HEK293 (cell line): Measurements from ENCODE around the gene CFAP97.

Experiments
- AEBP2 ChIP-seq: fragments of 450-650 bp; formaldehyde crosslinking; IDR thresholded peaks from 2 replicates; pipeline ENCODE4 v1.5.1; 2016; ENCODE audit warnings: missing biosample characterization, missing genetic modification characterization, borderline replicate concordance
- CTCF ChIP-seq: fragments of 450-650 bp; formaldehyde crosslinking; IDR thresholded peaks from 2 replicates; pipeline ENCODE4 v1.5.1; 2016; ENCODE audit warnings: missing biosample characterization, missing genetic modification characterization
- KLF9 ChIP-seq: fragments of 450-650 bp; formaldehyde crosslinking; IDR thresholded peaks from 2 replicates; pipeline ENCODE4 v1.5.1; 2016; ENCODE audit warnings: missing biosample characterization, missing genetic modification characterization, low read depth
- PBX3 ChIP-seq: sonication (generic); formaldehyde crosslinking; IDR thresholded peaks from 2 replicates; pipeline ENCODE4 v1.8.1; 2022; ENCODE audit warnings: mild to moderate bottlenecking, moderate library complexity, missing genetic modification reagents
- SETDB1 ChIP-seq: IDR thresholded peaks from one replicate; pipeline ENCODE4 v1.6.1; 2017; ENCODE audit warnings: mild to moderate bottlenecking, low read length, moderate library complexity, mixed read lengths; ENCODE audit not compliant: insufficient read length
- TSHZ1 ChIP-seq: fragments of 450-650 bp; formaldehyde crosslinking; IDR thresholded peaks from 2 replicates; pipeline ENCODE4 v1.5.1; 2016; ENCODE audit warnings: missing biosample characterization, missing genetic modification characterization, borderline replicate concordance
- YY1 ChIP-seq: fragments of 450-650 bp; formaldehyde crosslinking; IDR thresholded peaks from 2 replicates; pipeline ENCODE4 v1.5.1; 2018; ENCODE audit warnings: missing biosample characterization, missing genetic modification characterization
- ZBTB21 ChIP-seq: fragments of 450-650 bp; formaldehyde crosslinking; IDR thresholded peaks from 2 replicates; pipeline ENCODE4 v1.5.1; 2017; ENCODE audit warnings: missing biosample characterization, missing genetic modification characterization
- ZNF157 ChIP-seq: fragments of 450-650 bp; formaldehyde crosslinking; IDR thresholded peaks from 2 replicates; pipeline ENCODE4 v1.5.1; 2016; ENCODE audit warnings: missing biosample characterization, missing genetic modification characterization
- ZNF221 ChIP-seq: fragments of 450-650 bp; formaldehyde crosslinking; IDR thresholded peaks from 2 replicates; pipeline ENCODE4 v1.5.1; 2017; ENCODE audit warnings: missing biosample characterization, missing genetic modification characterization, borderline replicate concordance
- ZNF248 ChIP-seq: fragments of 450-650 bp; formaldehyde crosslinking; IDR thresholded peaks from 2 replicates; pipeline ENCODE4 v1.5.1; 2017; ENCODE audit warnings: missing biosample characterization, missing genetic modification characterization
- ZNF560 ChIP-seq: fragments of 450-650 bp; formaldehyde crosslinking; IDR thresholded peaks from 2 replicates; pipeline ENCODE4 v1.5.1; 2017; ENCODE audit warnings: missing biosample characterization, missing genetic modification characterization, borderline replicate concordance
- ZNF704 ChIP-seq: fragments of 450-650 bp; formaldehyde crosslinking; IDR thresholded peaks from 2 replicates; pipeline ENCODE4 v1.5.1; 2016; ENCODE audit warnings: missing biosample characterization, missing genetic modification characterization

GRCh38 chr4:185212581-185212980 lies 8.8 kb upstream of the CFAP97 start:
- TF ChIP-seq TSHZ1 (tag by site-specific recombination) = no peak
- TF ChIP-seq ZBTB21 = no peak
- TF ChIP-seq ZNF704 = no peak
- TF ChIP-seq ZNF248 = no peak
- no peak for TF ChIP-seq CTCF (tag by site-specific recombination)
- no peak for TF ChIP-seq PBX3 (CRISPR knock-in tag)
- TF ChIP-seq YY1 = no peak
- no peak for TF ChIP-seq SETDB1
- TF ChIP-seq ZNF560 (tag by site-specific recombination) = no peak
- TF ChIP-seq AEBP2 (tag by site-specific recombination) = no peak
- TF ChIP-seq ZNF221 (tag by site-specific recombination) = no peak
- no peak for TF ChIP-seq KLF9 (tag by site-specific recombination)
- no peak for TF ChIP-seq ZNF157 (tag by site-specific recombination)
